ENCODE data around the gene OVCA2.

GRCh38 chr17:2016494-2016893, 25.3 kb upstream of the OVCA2 start:
- no peak for TF ChIP-seq YY1 (tag by site-specific recombination; IDR thresholded peaks at IDR 0.05)
- no peak for TF ChIP-seq ZNF221 (tag by site-specific recombination; IDR thresholded peaks at IDR 0.05; ENCODE audit: borderline replicate concordance)
- TF ChIP-seq EGR2 (tag by site-specific recombination; IDR thresholded peaks at IDR 0.05; ENCODE audit: low read depth): no peak
- TF ChIP-seq ZNF24 (tag by site-specific recombination; IDR thresholded peaks at IDR 0.05): no peak
- no peak for TF ChIP-seq ZNF843 (tag by site-specific recombination; IDR thresholded peaks at IDR 0.05)
- TF ChIP-seq REST (tag by site-specific recombination; IDR thresholded peaks at IDR 0.05): no peak
- TF ChIP-seq ZBTB49 (tag by site-specific recombination; IDR thresholded peaks at IDR 0.05; ENCODE audit: low read depth): no peak
- TF ChIP-seq ZNF707 (tag by site-specific recombination; IDR thresholded peaks at IDR 0.05): no peak
- TF ChIP-seq TRIM28 (IDR thresholded peaks at IDR 0.05; ENCODE audit: borderline replicate concordance, low read length): no peak
- no peak for TF ChIP-seq ZNF701 (tag by site-specific recombination; IDR thresholded peaks at IDR 0.05)
- no peak for TF ChIP-seq KLF1 (tag by site-specific recombination; IDR thresholded peaks at IDR 0.05)
- TF ChIP-seq PBX3 (CRISPR knock-in tag; IDR thresholded peaks at IDR 0.05): no peak
